Measurements from ENCODE around the gene CAMK4. TPM values are rescaled to one million over a fixed set of nuclear protein-coding genes. Genes with fewer than 3 reads are reported as not detected.

The CAMK4 gene
- total RNA-seq, 1 donor from 2014 or later = 2.7 TPM

DNA sequence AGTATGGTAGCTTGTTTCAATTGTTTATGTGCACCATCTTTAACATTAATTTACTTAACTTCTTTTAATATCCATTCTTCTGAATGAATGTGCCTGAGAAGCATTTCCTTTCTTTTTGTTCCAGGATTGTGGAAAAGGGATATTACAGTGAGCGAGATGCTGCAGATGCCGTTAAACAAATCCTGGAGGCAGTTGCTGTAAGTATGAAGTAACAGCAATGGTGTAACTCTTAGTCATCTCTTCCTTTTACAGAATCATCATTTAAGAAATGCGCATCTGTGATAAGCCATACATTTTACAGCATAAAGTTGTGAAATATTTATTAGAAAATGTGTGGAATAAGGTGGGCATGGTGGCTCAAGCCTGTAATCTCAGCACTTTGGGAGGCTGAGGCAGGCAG is 170.4 kb downstream of the CAMK4 start:
- Histone ChIP-seq H3K4me3 (no peak overlapping the region), H3K27ac (no peak overlapping the region), H3K9me3 (no peaks in the 10 kb centered on the region), H3K4me1 (no peaks in the 10 kb centered on the region), H3K36me3 (no peaks in the 10 kb centered on the region), H3K27me3 (ENCODE audit: low read depth) (no peaks in the 10 kb centered on the region)
- no peak for DNase-seq
- TF ChIP-seq, protein P1, sequence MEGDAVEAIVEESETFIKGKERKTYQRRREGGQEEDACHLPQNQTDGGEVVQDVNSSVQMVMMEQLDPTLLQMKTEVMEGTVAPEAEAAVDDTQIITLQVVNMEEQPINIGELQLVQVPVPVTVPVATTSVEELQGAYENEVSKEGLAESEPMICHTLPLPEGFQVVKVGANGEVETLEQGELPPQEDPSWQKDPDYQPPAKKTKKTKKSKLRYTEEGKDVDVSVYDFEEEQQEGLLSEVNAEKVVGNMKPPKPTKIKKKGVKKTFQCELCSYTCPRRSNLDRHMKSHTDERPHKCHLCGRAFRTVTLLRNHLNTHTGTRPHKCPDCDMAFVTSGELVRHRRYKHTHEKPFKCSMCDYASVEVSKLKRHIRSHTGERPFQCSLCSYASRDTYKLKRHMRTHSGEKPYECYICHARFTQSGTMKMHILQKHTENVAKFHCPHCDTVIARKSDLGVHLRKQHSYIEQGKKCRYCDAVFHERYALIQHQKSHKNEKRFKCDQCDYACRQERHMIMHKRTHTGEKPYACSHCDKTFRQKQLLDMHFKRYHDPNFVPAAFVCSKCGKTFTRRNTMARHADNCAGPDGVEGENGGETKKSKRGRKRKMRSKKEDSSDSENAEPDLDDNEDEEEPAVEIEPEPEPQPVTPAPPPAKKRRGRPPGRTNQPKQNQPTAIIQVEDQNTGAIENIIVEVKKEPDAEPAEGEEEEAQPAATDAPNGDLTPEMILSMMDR (IDR thresholded peaks at IDR 0.05) = no peak
- ATAC-seq = no peak
- intact Hi-C loops (cut with DNase I) = no loop called here

DNA sequence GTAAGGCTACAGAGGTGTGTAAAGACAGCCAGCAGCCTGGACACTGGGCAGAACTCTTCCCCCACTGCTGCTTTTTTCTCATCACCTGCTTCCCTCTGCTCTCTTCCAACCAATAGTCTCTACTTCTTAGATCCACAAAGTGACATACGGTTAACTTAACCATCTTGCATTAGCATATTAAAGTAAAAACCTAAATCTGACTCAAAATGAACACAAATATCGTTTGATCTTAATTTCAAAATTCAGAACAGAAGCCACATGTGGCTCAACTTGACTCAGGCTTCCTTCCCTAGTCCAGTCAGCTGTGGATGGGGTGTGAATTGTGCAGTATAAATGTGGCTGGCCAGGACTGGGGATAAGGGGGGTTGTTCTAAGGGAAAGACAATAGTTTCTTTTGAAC is 173.8 kb downstream of the CAMK4 start:
- H3K4me1 ChIP-seq = no peaks in the 10 kb centered on the region
- no peaks in the 10 kb centered on the region for H3K9me3 ChIP-seq
- ATAC-seq = no peak
- no peak overlapping the region for H3K27ac ChIP-seq
- H3K27me3 ChIP-seq (ENCODE audit: low read depth) = no peaks in the 10 kb centered on the region
- no peak overlapping the region for H3K4me3 ChIP-seq
- TF ChIP-seq, protein P1 (IDR thresholded peaks at IDR 0.05) = no peak
- H3K36me3 ChIP-seq = no peaks in the 10 kb centered on the region
- intact Hi-C loops (cut with DNase I) = no loop called here
- no peak for DNase-seq

DNA sequence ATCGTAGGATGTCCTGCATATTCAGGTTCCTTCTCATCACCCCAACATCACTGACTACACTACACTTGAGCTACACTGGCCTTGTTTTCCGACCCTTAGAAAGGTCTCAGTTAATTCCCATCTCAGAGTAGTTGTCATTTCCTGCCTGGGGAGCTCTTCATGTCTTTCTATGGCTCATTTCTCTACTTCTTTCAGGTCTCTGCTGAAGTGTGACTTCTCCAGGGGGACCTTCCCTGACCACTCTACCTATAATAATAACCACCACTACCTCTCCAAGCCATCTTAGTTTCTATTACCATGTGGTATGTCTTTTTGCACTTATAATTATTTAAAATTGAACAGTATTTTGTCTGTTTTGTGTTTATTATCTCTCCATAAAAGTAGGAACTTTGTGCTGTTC is 174.9 kb downstream of the CAMK4 start:
- no peaks in the 10 kb centered on the region for H3K9me3 ChIP-seq
- H3K27me3 ChIP-seq (ENCODE audit: low read depth) = no peaks in the 10 kb centered on the region
- no peak overlapping the region for H3K4me3 ChIP-seq
- ATAC-seq (no peak), DNase-seq (no peak)
- H3K4me1 ChIP-seq = no peaks in the 10 kb centered on the region
- TF ChIP-seq, protein P1 (IDR thresholded peaks at IDR 0.05) = no peak
- H3K27ac ChIP-seq = no peak overlapping the region
- H3K36me3 ChIP-seq = no peaks in the 10 kb centered on the region
- intact Hi-C loops (cut with DNase I) = no loop called here

DNA sequence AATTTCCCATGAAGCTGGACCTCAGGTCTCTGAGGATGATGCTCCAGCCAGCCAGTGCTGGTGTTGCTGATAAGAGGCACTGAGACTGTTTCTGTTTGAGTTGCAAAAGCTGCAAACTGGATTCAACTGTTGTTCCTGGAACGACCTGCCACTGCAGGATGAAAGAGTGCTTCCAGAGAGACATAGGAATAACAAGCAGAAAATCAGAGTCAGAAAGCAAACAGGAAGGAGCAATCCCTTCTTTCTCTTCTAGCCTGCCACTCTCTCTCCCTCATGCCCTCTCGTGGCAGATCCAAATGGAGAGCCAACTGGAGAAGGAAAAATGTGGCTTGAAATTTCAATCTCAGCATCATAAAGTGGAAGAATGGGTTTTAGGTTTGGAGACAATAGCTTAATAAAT is 177.7 kb downstream of the CAMK4 start:
- intact Hi-C loops (cut with DNase I) = no loop called here
- H3K27me3 ChIP-seq (ENCODE audit: low read depth) = no peaks in the 10 kb centered on the region
- ATAC-seq (no peak), DNase-seq (no peak)
- H3K9me3 ChIP-seq = no peaks in the 10 kb centered on the region
- no peak overlapping the region for H3K4me3 ChIP-seq
- H3K36me3 ChIP-seq = no peaks in the 10 kb centered on the region
- no peak overlapping the region for H3K27ac ChIP-seq
- TF ChIP-seq, protein P1 (IDR thresholded peaks at IDR 0.05) = no peak
- H3K4me1 ChIP-seq = no peaks in the 10 kb centered on the region

DNA sequence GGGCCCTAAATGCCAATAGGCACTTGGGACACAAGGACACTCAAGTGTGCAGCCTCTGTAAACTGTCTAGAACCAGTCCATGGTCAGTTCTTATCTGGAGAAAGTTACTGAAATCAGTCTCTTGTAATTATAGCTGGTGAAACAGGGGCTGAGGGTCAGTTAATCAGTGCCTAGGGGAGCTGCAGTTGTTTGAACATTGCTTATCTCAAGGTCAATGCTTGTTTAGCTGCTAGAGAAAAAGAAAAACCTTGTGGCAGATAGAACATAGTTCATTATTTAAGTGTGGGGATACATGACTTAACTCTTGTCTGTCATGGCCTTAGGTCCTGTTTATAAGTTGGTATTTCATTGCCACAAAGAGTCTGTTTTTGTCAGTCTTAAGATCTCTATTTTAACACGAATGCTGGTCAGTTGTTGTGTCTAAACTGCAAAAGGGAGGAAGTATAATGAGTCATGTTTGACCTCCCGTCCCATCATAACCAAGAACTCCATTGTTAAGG is 180.1 kb downstream of the CAMK4 start:
- no peaks in the 10 kb centered on the region for H3K36me3 ChIP-seq
- H3K4me1 ChIP-seq = no peaks in the 10 kb centered on the region
- TF ChIP-seq, protein P1 (IDR thresholded peaks at IDR 0.05) = no peak
- H3K4me3 ChIP-seq = no peak overlapping the region
- ATAC-seq = no peak
- H3K27ac ChIP-seq = no peak overlapping the region
- no peak for DNase-seq
- intact Hi-C loops (cut with DNase I) = no loop called here
- H3K27me3 ChIP-seq (ENCODE audit: low read depth) = no peaks in the 10 kb centered on the region
- H3K9me3 ChIP-seq = no peaks in the 10 kb centered on the region

DNA sequence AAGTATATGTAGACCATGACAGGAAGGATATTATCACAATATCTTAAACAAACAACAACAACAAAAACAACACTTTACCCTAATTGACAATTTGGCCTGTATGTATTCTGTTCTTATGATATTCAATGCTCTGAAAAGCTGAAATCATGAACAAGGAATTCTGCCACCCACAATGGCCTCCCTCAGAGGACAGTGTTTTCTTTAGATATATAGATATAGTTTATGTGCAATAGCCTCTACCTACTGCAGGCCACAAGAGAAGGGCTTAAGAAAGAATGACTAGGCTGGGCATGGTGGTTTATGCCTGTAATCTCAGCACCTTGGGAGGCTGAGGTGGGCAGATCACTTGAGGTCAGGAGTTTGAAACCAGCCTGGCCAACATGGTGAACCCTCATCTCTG is 183.4 kb downstream of the CAMK4 start:
- Histone ChIP-seq H3K27me3 (ENCODE audit: low read depth) (no peaks in the 10 kb centered on the region), H3K9me3 (no peaks in the 10 kb centered on the region), H3K4me1 (no peaks in the 10 kb centered on the region), H3K4me3 (no peak overlapping the region), H3K36me3 (no peaks in the 10 kb centered on the region), H3K27ac (no peak overlapping the region)
- intact Hi-C loops (cut with DNase I) = no loop called here
- ATAC-seq (no peak), DNase-seq (no peak)
- TF ChIP-seq, protein P1 (IDR thresholded peaks at IDR 0.05) = no peak

All from lower lobe of right lung (tissue), 2 donors.